ENCODE data around the gene TAOK1. TPM values are rescaled to one million over a fixed set of nuclear protein-coding genes. Genes with fewer than 3 reads are reported as not detected.

TAOK1 gene
- total and polyA plus RNA-seq, 2 of the 13 experiments (the other 11 are each of a cell fraction or from before 2014, with no cell fraction given) = 14.1 to 23.0 TPM

DNA sequence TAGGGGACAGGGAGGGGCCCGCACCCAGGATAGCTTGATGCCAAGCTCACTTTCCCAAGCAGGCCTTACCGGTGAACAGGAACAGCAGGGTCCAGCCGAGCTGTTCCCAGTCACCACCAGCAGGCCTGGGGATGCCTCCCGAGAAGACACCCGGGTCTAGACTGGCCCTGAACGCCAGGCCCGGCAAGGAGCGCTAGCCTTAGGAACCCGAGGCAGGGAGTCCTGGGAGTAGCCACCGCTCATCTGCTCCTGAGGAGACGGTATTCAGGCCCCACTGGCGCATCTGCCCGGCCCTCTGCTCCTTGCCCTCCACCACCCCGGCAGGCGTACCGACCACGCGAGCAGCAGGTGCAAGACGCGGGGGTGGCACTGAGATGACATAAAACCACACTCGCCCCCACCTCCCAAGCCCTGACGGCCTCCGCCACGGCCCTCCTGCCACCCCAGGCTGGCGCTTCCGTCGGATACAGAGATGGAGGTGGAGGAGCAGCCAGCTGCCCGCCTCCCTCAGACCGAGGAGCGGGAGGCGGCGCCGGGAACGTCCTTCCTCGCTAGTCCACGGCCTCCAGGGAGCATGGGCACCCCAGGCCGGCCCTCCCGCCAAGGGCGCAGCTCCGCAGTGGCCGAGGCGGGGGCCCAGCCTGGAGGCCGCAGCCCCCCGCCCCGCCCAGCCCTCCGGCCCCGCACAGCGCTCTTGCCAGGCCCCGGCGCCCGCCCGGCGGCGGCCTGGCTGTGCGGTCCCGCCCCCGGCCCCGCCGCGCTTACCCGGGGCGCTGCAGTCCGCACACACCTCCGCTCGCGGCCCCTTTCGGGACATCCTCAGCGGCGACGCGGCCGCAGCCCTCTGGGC is 198.6 kb downstream of the TAOK1 start (continued):
- TF ChIP-seq, protein P1, sequence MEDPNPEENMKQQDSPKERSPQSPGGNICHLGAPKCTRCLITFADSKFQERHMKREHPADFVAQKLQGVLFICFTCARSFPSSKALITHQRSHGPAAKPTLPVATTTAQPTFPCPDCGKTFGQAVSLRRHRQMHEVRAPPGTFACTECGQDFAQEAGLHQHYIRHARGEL (CRISPR knock-in tag; IDR thresholded peaks at IDR 0.05) = no peak
- TF ChIP-seq NR2F6 (IDR thresholded peaks at IDR 0.05) (no peak), NR2F6 (CRISPR knock-in tag; IDR thresholded peaks at IDR 0.05) (no peak), TSC22D2 (CRISPR knock-in tag; IDR thresholded peaks at IDR 0.05; ENCODE audit: borderline replicate concordance) (0 out of 2 replicates have a peak, but pooled peaks have one; percentile 12), SIN3A (IDR thresholded peaks at IDR 0.05; ENCODE audit: borderline replicate concordance, low read depth, low read length) (no peak), KDM3A (CRISPR knock-in tag; IDR thresholded peaks at IDR 0.05; ENCODE audit: low read depth) (0 out of 2 replicates have a peak, but pooled peaks have one; percentile 51), ZNF296 (CRISPR knock-in tag; conservative IDR thresholded peaks at IDR 0.05) (0 out of 2 replicates have a peak, but pooled peaks have one; percentile 25), FOXM1 (CRISPR knock-in tag; IDR thresholded peaks at IDR 0.05) (no peak), JUNB (CRISPR knock-in tag; IDR thresholded peaks at IDR 0.05; ENCODE audit: borderline replicate concordance) (no peak), HIVEP1 (CRISPR knock-in tag; IDR thresholded peaks at IDR 0.05) (0 out of 2 replicates have a peak, but pooled peaks have one; percentile 50), STAG1 (CRISPR knock-in tag; IDR thresholded peaks at IDR 0.05) (0 out of 2 replicates have a peak, but pooled peaks have one; percentile 3), SIX1 (CRISPR knock-in tag; IDR thresholded peaks at IDR 0.05; ENCODE audit: borderline replicate concordance) (no peak), ZNF891 (CRISPR knock-in tag; IDR thresholded peaks at IDR 0.05) (0 out of 2 replicates have a peak, but pooled peaks have one; percentile 44), THYN1 (CRISPR knock-in tag; IDR thresholded peaks at IDR 0.05; ENCODE audit: borderline replicate concordance, low read depth) (no peak), RXRA (CRISPR knock-in tag; IDR thresholded peaks at IDR 0.05) (peak; percentile 57; the same call in 1 of the 2 replicates), ZNF20 (CRISPR knock-in tag; IDR thresholded peaks at IDR 0.05) (no peak), SOX13 (IDR thresholded peaks at IDR 0.05) (no peak), SOX13 (CRISPR knock-in tag; conservative IDR thresholded peaks at IDR 0.05 in 1 of 2, IDR thresholded peaks at IDR 0.05 in 1 of 2) (no peak), NKX3-1 (CRISPR knock-in tag; IDR thresholded peaks at IDR 0.05) (no peak), CAMTA2 (CRISPR knock-in tag; IDR thresholded peaks at IDR 0.05; ENCODE audit: borderline replicate concordance) (no peak), ZNF556 (CRISPR knock-in tag; IDR thresholded peaks at IDR 0.05; ENCODE audit: borderline replicate concordance) (no peak), ZNF749 (CRISPR knock-in tag; IDR thresholded peaks at IDR 0.05; ENCODE audit: borderline replicate concordance) (no peak), ZNF672 (CRISPR knock-in tag; IDR thresholded peaks at IDR 0.05) (no peak), RFX5 (IDR thresholded peaks at IDR 0.05; ENCODE audit: low read depth, low read length) (no peak), LCORL (IDR thresholded peaks at IDR 0.05) (no peak), LCORL (CRISPR knock-in tag; IDR thresholded peaks at IDR 0.05) (no peak), TMF1 (CRISPR knock-in tag; IDR thresholded peaks at IDR 0.05; ENCODE audit: low read depth) (0 out of 2 replicates have a peak, but pooled peaks have one; percentile 22), BORCS8-MEF2B (CRISPR knock-in tag; IDR thresholded peaks at IDR 0.05) (peak; percentile 28; the same call in 1 of the 2 replicates)
- TF ChIP-seq, protein P2, sequence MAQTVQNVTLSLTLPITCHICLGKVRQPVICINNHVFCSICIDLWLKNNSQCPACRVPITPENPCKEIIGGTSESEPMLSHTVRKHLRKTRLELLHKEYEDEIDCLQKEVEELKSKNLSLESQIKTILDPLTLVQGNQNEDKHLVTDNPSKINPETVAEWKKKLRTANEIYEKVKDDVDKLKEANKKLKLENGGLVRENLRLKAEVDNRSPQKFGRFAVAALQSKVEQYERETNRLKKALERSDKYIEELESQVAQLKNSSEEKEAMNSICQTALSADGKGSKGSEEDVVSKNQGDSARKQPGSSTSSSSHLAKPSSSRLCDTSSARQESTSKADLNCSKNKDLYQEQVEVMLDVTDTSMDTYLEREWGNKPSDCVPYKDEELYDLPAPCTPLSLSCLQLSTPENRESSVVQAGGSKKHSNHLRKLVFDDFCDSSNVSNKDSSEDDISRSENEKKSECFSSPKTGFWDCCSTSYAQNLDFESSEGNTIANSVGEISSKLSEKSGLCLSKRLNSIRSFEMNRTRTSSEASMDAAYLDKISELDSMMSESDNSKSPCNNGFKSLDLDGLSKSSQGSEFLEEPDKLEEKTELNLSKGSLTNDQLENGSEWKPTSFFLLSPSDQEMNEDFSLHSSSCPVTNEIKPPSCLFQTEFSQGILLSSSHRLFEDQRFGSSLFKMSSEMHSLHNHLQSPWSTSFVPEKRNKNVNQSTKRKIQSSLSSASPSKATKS (CRISPR knock-in tag; IDR thresholded peaks at IDR 0.05) = no peak
- TF ChIP-seq, protein P3, sequence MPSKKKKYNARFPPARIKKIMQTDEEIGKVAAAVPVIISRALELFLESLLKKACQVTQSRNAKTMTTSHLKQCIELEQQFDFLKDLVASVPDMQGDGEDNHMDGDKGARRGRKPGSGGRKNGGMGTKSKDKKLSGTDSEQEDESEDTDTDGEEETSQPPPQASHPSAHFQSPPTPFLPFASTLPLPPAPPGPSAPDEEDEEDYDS (CRISPR knock-in tag; IDR thresholded peaks at IDR 0.05) = 0 out of 2 replicates have a peak, but pooled peaks have one; percentile 24

Data from HepG2 (cell line).